Measurements from ENCODE around the gene RAVER1.
A peak's percentile ranks its signal among the peaks of the same experiment; 100 is the strongest.
"Not testable (repeated sequence)": the region's sequence is repeated elsewhere in the genome, so short reads cannot be mapped to it uniquely, and the experiment has no call there.

The RAVER1 gene, protein sequence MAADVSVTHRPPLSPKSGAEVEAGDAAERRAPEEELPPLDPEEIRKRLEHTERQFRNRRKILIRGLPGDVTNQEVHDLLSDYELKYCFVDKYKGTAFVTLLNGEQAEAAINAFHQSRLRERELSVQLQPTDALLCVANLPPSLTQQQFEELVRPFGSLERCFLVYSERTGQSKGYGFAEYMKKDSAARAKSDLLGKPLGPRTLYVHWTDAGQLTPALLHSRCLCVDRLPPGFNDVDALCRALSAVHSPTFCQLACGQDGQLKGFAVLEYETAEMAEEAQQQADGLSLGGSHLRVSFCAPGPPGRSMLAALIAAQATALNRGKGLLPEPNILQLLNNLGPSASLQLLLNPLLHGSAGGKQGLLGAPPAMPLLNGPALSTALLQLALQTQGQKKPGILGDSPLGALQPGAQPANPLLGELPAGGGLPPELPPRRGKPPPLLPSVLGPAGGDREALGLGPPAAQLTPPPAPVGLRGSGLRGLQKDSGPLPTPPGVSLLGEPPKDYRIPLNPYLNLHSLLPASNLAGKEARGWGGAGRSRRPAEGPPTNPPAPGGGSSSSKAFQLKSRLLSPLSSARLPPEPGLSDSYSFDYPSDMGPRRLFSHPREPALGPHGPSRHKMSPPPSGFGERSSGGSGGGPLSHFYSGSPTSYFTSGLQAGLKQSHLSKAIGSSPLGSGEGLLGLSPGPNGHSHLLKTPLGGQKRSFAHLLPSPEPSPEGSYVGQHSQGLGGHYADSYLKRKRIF

DNA sequence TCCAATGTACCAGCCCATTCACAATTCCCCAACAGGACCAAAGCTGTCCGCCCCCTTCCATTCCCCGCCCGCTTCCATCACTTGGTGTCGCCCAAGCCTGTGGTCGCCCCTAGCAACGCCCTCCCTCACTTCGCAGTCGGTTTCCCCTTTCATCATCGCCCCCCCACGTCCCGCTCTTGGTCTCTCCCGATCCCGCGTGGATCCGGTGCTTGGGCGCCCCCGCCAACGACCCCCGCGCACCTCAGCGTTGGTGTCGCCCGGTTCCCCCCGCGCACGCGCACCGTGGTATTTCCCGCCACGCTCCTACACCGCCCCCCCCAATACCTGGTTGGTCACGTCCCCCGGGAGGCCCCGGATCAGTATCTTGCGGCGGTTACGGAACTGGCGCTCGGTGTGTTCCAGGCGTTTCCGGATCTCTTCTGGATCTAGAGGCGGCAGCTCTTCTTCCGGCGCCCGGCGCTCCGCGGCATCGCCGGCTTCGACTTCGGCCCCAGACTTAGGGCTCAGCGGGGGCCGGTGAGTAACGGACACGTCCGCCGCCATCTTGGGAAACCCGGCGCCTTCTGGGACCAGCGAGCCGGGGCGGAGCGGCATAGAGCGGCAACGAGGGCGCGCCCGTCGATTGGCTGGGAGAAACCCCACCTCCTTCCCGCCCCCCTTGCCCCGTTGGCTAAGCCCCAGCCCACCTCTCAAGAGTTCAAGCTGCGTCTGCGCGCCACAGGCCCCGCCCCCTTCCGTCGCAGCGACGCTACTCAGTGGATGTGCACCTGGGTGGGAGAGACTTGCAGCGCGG, at the start of gene RAVER1:
TSS of gene RAVER1 (minus strand) at position 565 of the 793 bp plus-strand sequence. CDS start at position 543, 22 bp downstream.
- ATAC-seq: peak; percentile 94 to 95

DNA sequence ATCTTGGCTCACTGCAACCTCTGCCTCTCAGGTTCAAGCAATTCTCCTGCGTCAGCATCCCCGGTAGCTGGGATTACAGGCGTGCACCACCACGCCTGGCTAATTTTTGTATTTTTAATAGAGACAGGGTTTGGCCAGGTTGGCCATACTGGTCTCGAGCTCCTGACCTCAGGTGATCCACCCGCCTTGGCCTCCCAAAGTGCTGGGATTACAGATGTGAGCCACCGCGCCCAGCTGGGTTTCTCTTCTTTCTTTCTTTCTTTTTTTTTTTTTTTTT, 49.8 kb upstream of the RAVER1 start:
- not testable (repeated sequence) for ATAC-seq

DNA sequence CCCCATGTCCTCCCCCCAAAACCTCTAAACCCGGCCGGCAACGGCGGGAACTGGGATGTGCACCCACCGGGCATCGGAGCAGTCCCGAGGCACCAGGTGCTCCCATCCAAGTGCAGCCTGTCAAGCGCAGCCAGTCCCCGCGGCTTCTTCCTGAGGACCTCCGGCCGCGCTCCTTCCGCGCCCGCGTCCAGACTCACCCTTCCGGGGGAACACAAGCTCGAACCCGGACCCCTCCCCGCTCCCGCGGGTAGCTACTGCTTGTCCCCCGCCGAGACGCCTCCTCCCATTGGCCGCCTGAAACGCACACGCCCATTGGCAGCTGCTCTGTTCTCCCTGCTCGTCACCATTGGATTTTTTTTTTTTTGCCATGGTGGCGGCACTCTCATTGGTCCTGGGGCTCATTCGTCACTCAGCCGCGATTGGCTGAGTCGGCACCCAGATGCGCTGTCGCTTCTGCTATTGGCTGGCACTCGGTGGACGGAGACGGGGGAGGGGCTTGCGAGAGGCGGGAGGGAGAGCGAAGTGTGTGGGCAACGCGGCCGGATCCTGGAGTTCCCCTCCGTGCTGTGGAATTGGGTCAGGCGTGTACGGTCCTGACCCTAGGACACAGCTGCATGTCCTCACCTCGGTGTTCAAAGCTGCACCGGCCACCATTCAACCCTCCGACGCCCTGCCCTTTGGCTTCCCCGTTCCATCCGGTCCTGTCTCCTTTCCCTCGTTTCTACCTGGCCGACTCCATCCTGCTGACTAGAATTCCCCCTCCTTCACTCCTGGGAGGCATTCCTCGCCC, 47.2 kb upstream of the RAVER1 start, which contains the start of gene TYK2:
TSS of gene TYK2 (minus strand) at position 260 of the 790 bp plus-strand sequence. CDS start 2,166 bp downstream, outside the sequence.
- ATAC-seq: peak; percentile 99

DNA sequence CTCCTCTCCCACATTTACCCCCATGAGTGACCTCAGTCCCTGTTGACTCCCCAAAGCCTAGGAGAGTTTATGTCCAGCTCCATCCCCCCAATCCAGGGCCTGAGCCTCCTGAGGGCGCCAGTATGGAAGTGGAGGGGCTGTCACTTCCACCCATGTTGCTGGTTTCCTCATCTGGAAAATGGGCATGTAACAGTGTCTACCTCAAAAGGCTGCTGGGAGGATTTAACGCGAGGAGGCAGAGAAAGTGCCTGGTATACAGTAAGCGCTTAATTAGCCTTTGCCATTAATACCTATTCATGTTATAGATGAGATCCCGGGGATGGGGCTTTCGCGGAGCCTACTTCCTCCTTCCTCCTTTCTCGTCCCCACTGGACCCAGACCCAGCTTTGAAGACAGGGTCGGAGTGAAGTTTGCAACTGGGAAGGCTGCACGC, 46.6 kb upstream of the RAVER1 start:
- no peak for ATAC-seq

DNA sequence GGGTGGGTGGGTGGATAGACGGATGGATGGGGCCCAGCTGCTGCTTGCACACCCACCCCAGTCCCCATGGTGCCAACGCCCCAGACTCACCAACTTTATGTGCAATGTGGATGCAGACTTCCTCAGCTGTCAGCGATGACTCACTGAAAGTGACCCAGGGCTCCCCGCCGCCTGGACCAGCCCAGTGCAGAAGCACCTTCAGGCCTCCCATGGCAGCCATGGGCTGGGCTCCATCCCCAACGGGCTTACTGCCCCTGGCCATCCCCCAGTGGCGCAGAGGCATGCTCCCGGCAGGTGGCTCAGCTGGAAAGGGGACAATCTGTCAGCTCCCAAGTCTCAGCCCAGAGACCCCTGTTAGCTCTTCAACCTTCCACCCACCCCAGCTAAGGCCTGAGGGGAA, 44.8 kb upstream of the RAVER1 start:
- ATAC-seq: no peak

DNA sequence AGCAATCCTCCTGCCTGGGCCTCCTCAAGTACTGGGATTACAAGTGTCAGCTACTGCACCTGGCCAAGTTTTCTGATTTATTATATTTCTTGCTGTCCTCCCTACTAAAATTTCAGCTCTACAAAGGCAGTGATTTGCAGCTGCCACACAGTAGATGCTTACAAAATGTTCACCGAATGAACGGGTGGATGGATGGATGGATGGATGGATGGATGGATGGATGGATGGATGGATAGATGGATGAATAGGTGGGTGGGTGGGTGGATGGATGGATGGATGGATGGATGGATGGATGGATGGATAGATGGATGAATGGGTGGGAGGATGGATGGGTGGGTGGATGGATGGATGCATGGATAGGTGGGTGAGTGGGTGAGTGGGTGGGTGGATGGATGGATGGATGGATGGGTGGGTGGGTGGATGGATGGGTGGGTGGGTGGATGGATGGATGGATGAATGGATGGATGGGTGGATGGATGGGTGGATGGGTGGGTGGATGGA, 43.9 kb upstream of the RAVER1 start:
- ATAC-seq: not testable (repeated sequence)

DNA sequence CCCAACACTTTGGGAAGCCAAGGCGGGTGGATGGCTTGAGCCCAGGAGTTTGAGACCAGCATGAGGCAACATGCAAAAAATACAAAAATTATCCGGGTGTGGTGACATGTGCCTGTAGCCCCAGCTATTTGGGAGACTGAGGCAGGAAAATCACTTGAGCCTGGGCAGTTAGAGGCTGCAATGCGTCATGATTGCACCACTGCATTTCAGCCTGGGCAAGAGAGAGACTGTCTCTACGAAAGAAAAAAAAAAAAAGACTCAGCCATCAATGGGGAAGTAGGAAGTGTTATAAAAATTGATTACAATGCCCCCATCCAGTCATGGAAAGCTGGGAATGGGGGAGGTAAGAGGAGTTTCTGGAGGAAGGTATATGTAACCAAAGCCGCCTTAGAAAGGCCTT, 41.6 kb upstream of the RAVER1 start:
- no peak for ATAC-seq

DNA sequence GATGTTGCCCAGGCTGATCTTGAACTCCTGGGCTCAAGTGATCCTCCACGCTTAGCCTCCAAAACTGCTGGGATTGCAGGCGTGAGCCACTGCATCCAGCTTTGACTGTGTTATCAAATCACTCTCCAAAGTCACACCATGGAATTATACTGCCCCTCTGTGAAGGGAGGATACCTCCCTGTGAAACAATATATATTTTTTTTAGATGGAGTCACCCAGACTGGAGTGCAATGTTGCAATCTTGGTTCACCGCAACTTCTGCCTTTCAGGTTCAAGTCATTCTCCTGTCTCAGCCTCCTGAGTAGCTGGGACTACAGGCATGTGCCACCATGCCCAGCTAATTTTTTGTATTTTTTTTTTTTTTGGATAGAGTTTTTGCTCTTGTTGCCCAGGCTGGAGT, 39.4 kb upstream of the RAVER1 start:
- no peak for ATAC-seq

DNA sequence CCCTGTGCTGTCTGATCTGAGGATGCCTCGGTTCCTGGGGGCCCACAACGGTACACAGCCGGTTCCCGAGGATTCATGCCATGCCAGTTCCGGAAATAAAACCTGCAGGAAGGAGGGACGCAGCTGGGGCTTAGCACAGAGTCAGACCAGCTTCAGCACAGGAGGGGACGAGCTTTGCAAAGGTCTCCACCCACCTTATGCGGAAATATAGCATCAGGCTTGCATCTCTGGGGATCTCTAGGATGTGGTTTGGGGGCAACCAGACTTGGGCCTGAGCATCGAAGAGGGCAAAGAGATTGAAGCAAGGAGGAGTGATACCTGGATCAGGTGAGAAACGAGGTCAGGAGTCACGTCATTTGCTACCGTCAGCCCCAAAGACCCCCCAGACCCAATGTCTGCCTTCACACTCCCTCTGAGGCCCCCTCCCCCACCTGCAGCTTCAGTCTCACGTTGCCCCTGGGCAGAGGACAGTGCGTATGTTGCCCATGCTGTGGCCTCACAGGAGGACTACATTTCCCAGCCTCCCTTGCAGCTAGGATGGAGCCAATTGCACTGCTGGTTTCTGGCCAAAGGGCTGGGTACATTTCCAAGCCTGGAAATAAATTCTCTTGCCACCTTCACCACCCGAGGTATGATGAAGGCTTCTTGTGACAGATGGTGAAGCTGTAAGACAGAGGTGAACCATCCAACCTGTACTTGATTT, 34.9 kb upstream of the RAVER1 start:
- no peak for ATAC-seq

DNA sequence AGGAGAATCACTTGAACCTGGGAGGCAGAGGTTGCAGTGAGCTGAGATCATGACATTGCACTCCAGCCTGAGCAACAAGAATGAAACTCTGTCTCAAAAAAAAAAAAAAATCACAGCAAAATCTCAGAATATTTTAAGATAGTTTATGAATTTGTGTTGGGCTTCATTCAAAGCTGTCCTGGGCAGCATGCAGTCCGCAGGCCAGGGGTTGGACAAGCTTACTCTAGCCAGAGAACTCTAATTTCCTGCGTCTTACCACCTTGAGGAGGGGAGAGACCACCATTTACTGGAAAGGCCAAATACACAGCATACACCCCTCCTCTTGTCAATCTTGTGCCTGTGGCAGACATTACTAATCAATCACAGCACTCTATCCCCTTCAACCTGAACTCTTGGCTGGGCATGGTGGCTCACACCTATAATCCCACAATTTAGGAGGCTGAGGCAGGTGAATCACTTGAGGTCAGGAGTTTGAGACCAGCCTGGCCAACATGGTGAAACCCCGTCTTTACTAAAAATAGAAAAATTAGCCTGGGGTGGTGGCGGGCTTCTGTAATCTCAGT, 33.7 kb upstream of the RAVER1 start:
- ATAC-seq: not testable (repeated sequence)

DNA sequence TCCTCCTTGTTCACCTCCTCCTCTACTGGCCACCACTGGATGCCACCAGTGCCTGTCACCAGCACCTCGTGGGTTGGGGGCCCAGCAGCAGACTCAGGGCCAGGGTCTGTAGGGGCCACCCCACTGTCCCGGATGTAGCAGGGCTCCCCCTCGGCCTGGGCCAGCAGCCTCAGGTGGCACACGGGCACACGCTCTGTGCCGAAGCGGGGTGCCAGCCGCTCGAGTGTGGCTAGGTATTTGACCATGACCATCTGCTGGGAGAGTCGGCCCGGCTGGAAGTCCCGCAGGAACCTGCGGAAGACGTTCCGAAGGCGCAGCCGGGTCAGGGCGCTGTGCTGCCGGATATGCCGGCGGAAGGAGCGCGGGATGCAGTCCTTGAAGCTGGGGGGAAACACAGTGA, 32.2 kb upstream of the RAVER1 start:
- ATAC-seq: no peak

DNA sequence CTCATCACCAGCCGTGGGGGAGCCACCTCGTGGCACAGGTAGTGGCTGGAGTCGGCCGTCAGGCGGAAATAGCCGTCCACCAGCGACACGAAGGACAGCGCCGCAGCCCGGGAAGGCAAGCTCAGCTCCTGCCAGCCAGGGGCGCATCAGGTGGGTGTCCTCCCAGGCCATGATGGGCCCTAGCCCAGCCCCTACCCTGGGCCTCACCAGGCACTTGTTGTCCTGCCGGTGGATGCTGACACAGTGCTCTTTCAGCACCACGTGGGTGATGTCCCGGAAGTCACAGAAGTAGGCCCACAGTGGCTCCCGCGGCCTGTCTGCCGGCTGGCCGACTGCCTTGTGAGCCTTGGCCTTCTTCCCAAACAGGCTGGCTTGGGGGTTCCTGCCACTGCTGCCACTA, 31.3 kb upstream of the RAVER1 start:
- ATAC-seq: no peak

DNA sequence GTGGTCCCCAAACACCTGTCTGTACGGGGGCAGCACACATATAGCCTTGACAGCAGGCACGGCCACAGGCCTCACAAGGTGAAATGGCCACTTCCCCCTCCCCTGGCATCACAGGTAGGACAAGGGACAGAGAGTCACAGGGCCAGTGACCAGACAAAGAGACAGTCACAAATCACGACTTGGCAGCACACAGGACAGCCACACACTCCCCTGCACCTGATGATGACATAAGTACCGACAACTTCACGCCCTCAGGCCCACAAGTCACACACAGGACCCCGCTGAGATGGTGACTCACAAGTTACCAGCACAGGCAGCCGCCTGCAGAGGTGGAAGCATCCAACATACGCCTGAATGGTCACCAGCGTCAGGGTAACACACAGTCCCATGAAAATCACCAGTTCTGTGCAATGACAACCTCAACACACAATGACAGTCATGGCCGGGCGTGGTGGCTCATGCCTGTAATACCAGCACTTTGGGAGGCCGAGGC, 30.5 kb upstream of the RAVER1 start:
- ATAC-seq: no peak

DNA sequence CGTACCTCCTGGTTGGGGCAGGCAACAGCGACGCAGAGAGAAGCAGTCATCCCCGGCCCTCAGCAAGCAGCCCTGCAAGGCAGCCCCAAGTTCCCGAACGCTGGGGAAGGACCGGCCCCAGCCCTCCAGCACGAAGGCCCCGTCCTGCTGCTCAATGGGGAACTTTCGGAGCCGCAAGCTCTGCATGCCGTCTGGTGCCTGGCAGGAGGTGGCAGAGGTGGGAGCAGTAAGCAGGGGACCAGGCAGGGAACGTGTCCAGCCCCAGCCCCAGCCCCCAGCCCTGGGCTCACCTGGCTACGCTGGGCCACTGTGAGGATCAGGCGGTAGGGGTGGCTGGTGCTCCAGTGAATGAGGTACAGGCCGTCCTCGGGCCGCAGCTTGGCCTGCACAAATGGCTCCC, 28.9 kb upstream of the RAVER1 start:
- ATAC-seq: no peak

DNA sequence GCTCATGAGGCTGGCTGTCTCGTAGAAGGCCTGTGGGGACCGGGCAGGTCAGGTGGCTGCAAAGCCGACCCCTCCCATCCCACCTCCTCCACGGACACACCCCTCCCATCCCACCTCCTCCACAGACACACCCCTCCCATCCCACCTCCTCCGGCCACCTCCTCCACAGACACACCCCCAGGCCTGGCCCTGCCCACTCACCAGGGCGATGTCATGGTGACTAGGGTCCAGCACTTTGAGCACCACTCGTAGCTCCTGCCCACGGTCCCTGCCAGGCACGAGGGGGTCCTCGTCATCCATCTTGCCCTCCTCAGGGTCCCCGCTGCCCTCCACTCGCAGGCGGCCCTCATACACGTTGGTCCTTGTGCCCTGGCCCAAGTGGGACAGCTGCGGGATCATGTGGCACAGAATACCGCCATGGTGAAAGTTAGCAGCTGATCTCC, 28.3 kb upstream of the RAVER1 start:
- ATAC-seq: no peak

DNA sequence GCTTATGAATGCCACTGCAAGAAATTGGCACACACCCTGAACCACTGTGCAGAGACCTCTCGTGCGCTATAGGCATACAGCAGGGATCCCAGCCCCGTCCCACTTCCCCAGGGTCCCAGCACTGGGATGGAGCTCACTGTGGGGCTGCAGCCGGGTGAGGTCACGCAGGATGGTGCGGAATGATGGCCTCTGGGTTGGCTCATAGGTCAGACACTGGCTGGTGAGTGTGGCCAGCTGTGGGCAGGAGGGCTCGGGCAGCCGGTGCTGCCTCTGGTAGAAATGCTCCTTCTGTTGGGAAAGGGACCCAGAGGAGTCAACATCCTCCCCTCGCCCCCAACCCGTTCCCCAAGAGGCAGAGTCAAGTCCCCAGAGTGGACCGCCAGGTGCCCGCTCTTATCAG, 23.1 kb upstream of the RAVER1 start:
- no peak for ATAC-seq

DNA sequence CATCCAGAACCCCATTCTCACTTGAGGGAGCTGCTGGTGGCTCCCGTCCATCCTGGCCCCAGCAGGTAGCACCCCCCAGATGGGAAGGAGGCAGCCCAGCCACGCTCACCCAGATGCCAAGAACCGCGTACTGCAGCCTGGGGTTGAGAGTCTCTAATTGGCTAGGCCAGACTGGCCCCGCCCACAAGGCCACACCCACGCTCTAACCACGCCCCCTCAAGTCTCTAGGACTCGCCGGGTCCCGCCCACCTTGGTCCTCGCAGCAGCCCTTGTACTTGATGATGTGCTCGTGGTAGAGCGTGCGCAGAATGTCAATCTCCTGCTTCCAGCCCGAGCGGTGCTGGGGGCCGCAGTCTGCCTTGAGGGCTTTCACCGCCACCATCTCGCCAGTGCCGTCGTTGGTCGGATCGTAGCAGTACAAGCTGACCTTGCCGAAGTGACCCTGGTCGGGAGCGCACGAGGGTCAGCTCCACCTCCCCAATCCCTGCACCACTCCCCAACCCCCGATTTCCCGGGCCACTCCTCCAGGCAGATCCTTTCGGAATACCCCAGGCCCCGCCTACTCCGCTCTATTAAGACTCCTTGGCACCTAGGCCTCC, 20.6 kb upstream of the RAVER1 start:
- ATAC-seq: peak; percentile 38 to 41

DNA sequence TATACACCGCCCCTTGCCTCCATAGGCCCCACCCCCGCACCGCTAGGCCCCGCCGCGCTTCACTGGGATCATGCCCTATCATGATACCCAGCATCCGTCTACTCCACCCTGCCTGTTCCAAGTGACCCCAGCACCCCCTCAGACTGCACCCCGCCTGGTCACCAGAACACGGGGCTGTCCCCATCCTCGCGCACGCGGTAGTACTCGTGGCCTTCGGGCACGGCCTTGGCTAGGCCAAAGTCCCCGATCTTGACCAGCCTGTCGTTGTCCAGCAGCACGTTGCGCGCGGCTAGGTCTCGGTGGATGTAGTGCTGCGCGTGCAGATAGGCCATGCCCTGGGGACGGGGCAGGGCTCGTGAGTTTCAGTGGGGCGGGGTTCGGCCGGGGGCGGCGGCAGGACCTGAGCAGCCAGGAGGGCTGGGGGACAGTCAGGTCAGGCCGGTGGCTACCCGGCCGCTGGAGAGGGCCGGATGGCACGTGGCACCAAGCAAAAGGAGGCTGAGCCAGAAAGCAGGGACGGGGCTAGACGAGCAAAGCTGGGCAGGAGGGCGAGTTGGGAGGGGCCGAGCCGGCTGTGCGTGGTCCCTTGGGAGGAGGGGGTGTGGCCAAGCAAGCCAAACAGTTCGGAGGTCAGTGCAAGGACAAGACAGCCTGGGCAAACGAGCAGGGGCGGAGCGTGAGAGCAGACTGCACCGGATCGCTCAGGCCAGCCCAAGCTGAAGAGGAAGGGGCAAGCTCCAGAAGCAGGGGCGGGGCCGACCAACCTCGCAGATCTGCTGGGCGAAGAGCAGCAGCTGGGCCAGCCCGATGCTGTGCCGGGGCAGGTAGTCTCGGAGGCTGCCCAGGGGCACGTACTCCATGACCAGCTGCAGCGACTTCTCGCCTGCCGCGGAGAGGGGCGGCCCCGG, 19.7 kb upstream of the RAVER1 start:
- ATAC-seq: no peak

DNA sequence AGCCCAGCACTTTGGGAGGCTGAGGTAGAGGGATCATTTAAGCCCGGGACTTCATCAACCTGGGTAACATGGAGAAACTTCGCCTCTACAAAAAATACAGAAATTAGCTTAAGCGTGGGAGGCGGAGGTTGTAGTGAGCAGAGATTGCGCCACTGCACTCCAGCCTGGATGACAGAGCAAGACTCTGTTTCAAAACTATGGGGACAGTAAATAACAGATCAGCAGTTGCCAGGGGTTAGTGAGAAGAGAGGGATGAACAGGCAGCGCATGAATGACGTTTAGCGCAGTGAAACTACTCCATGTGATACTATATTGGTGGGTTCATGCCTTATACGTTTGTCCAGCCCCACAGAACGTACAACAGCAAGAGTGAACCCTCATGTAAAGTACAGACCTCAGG, 13.2 kb upstream of the RAVER1 start:
- ATAC-seq: no peak

DNA sequence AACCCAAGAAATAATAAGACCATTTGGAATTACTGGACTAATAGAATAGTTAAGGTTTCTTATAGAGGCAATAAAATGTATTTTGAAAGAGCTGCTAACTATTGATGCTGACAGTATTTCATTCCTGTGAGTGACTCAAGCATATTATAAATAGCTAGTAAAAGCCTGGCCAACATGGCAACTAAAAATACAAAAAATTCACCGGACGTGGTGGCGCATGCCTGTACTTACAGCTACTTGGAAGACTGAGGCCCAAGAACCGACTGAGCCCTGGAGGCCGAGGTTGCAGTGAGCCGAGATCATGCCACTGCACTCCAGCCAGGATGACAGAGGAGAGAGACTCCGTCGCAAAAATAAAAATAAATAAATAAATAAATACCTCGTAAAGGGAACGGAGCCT, 11.5 kb upstream of the RAVER1 start:
- ATAC-seq: no peak

All from activated CD4-positive, CD25-positive, alpha-beta regulatory T cell treated with anti-CD3 and anti-CD28 coated beads, Interleukin-2, amount 50 U/mL, for 24 hours (primary cell).